ENCODE results near the gene ITGB6.

Gene ITGB6

DNA sequence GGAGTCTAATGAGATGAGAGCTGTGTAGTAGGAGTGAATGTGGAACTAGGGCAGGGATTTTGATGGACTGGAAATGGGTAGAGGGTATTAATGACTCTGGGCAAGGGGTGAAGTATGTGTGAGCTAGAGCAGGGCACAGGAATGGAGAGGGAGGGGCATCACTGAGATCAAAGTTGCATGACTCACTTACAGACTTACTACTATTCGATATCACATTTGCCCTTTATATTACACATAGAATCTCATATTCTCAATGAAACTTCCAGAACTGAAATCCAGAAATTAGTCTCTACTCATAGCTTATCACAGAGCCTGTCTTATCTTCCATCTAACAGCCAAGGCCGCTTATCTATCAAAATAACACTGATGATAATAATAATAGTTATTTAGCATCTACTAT is 20.0 kb upstream of the ITGB6 start:
- TF ChIP-seq EZH2 (IDR thresholded peaks at IDR 0.05; ENCODE audit: borderline replicate concordance, low read depth, low read length, severe bottlenecking) (no peak), CTCF (IDR thresholded peaks at IDR 0.05; ENCODE audit: borderline replicate concordance, extremely low read depth, low read length, poor library complexity, severe bottlenecking) (no peak)
- Histone ChIP-seq H3K4me2 (ENCODE audit: insufficient read depth, low read length) (peak overlapping the region; percentile 32; the same call in 1 of the 2 replicates), H3K79me2 (ENCODE audit: insufficient read depth, low read length) (no peaks in the 10 kb centered on the region)

DNA sequence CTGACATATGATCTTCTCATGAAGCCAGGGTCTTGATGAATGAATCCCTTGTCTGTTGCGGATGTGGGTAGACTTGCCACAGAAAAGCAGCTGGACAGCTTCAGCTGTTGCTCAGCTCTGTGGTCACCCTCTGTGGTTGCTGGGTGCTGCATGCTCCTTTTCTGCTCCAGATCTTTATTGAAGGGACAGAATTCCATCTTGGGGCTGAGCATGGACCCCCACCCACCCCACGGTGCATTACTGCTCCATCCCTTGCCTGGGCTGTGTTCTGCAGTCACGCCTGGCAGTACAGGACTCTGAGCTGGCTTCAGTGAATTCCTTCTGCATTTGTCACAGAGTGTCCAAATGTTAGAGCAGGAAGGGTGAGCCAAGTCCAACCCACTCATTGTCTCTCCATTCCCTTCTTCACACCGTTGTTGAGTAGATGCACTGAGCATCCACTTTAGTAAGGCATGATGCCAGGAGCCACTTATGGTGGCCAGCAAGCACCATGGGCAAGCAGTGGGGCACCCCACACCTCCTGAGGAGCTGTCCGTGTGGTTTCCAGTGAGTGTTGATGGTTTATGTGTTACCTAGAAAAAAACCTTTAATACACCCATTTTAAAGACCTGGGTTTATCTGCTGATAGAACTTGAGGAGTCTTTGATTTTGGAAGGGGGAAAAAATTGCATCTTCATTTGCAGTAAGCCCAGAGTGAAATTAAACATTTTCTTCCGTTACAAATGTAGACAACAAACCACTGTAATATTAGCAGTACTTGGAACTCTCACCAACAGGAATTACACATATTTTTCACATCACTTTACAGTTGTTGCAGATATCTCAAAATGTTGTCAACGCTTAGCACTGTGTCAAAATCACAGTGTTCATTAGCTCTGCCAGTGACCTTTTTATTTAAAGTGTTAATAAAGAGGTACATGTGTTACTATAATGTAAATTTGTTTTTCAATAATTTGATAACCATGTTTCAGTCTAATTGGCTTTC is 14.7 kb upstream of the ITGB6 start:
- Histone ChIP-seq H3K4me3 (ENCODE audit: low read depth in 1 of 2, low read length in 2 of 2) (no peak overlapping the region; a peak in 1 of 4 replicates), H3K27ac (ENCODE audit: low read length) (peak overlapping the region; percentile 51), H4K20me1 (ENCODE audit: insufficient read depth, low read length) (no peaks in the 10 kb centered on the region), H2AFZ (ENCODE audit: low read depth, low read length) (no peak overlapping the region; the same call in 1 of the 2 replicates), H3K36me3 (ENCODE audit: insufficient read depth, low read length) (no peaks in the 10 kb centered on the region), H3K79me2 (ENCODE audit: insufficient read depth, low read length) (no peaks in the 10 kb centered on the region), H3K9ac (ENCODE audit: low read depth, low read length) (no peak overlapping the region), H3K27me3 (ENCODE audit: insufficient read depth, low read length, poor library complexity) (no peaks in the 10 kb centered on the region), H3K4me2 (ENCODE audit: insufficient read depth, low read length) (peak overlapping the region; percentile 42; the same call in 1 of the 2 replicates), H3K9me3 (ENCODE audit: insufficient read depth, low read length, severe bottlenecking) (no peaks in the 10 kb centered on the region), H3K4me1 (ENCODE audit: insufficient read depth, low read length) (peaks cover 23% of the 10 kb centered on the region)
- peak; percentile 96 for ATAC-seq (ENCODE audit: insufficient read depth, low read depth)
- DNase-seq = peak; percentile 87
- TF ChIP-seq CTCF (IDR thresholded peaks at IDR 0.05; ENCODE audit: borderline replicate concordance, extremely low read depth, low read length, poor library complexity, severe bottlenecking) (no peak), EZH2 (IDR thresholded peaks at IDR 0.05; ENCODE audit: borderline replicate concordance, low read depth, low read length, severe bottlenecking) (no peak)

More for the DNA sequence above, 20.0 kb upstream of the ITGB6 start:
- H3K27me3 ChIP-seq (ENCODE audit: insufficient read depth, low read length, poor library complexity) = no peaks in the 10 kb centered on the region
- H3K4me3 ChIP-seq (ENCODE audit: low read depth in 1 of 2, low read length in 2 of 2) = no peak overlapping the region
- H3K9ac ChIP-seq (ENCODE audit: low read depth, low read length) = no peak overlapping the region
- no peaks in the 10 kb centered on the region for H3K36me3 ChIP-seq (ENCODE audit: insufficient read depth, low read length)
- H4K20me1 ChIP-seq (ENCODE audit: insufficient read depth, low read length) = no peaks in the 10 kb centered on the region
- no peak overlapping the region; the same call in 1 of the 2 replicates for H2AFZ ChIP-seq (ENCODE audit: low read depth, low read length)
- peaks cover 30% of the 10 kb centered on the region for H3K4me1 ChIP-seq (ENCODE audit: insufficient read depth, low read length)
- peak overlapping the region; percentile 69 for H3K27ac ChIP-seq (ENCODE audit: low read length)
- no peak for DNase-seq
- no peak for ATAC-seq (ENCODE audit: insufficient read depth, low read depth)
- no peaks in the 10 kb centered on the region for H3K9me3 ChIP-seq (ENCODE audit: insufficient read depth, low read length, severe bottlenecking)

DNA sequence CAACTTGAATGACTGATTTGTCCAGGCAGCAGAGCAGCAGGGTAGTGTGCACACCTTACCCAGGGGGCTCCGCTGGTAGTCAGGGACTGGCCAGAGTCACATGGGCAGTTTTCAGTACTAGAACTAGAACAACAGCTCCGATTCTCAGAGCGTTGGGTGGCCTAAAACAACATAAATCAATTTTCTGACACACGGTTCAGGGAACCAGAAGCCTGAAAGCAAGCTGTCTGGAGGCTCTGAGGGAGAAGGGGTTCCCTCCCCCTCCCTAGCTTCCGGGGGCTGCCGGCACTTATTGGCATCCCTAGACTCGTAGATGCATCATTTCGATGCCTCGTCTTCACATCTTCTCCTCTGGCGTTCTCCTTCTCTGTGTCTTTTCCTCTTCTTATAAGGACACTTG is 13.4 kb upstream of the ITGB6 start:
- Histone ChIP-seq H3K4me1 (ENCODE audit: insufficient read depth, low read length) (peaks cover 19% of the 10 kb centered on the region), H3K27ac (ENCODE audit: low read length) (no peak overlapping the region)
- TF ChIP-seq CTCF (IDR thresholded peaks at IDR 0.05; ENCODE audit: borderline replicate concordance, extremely low read depth, low read length, poor library complexity, severe bottlenecking) (no peak), EZH2 (IDR thresholded peaks at IDR 0.05; ENCODE audit: borderline replicate concordance, low read depth, low read length, severe bottlenecking) (no peak)

More for the DNA sequence above, 13.4 kb upstream of the ITGB6 start:
- Histone ChIP-seq H4K20me1 (ENCODE audit: insufficient read depth, low read length) (no peaks in the 10 kb centered on the region), H3K9me3 (ENCODE audit: insufficient read depth, low read length, severe bottlenecking) (no peaks in the 10 kb centered on the region), H3K36me3 (ENCODE audit: insufficient read depth, low read length) (no peaks in the 10 kb centered on the region), H3K27me3 (ENCODE audit: insufficient read depth, low read length, poor library complexity) (no peaks in the 10 kb centered on the region), H3K9ac (ENCODE audit: low read depth, low read length) (no peak overlapping the region), H3K4me3 (ENCODE audit: low read depth in 1 of 2, low read length in 2 of 2) (no peak overlapping the region), H3K79me2 (ENCODE audit: insufficient read depth, low read length) (no peaks in the 10 kb centered on the region), H2AFZ (ENCODE audit: low read depth, low read length) (no peak overlapping the region), H3K4me2 (ENCODE audit: insufficient read depth, low read length) (no peak overlapping the region)
- ATAC-seq (ENCODE audit: insufficient read depth, low read depth) (no peak), DNase-seq (no peak)
